Transverse colon (tissue), 4 donors: ENCODE data around the gene TOMM40. TPM values are rescaled to one million over a fixed set of nuclear protein-coding genes. Genes with fewer than 3 reads are reported as not detected.

Source experiments
- DNase-seq: peaks from one replicate; pipeline ENCODE4 v3.0.0-alpha.2; 2019
- H3K27ac ChIP-seq, 4 donors: fragments of 200-600 bp; sonication (generic); 2 replicates each; pipeline ENCODE4 v1.5.1; 2016 to 2018; ENCODE audit warnings: inconsistent platforms in 4 of 4
- H3K27me3 ChIP-seq: fragments of 200-600 bp; sonication (generic); 2 replicates; pipeline ENCODE4 v1.5.1; 2017; ENCODE audit warnings: inconsistent platforms
- H3K36me3 ChIP-seq, 4 donors: fragments of 200-600 bp; sonication (generic); 2 replicates each; pipeline ENCODE4 v1.5.1; 2017 to 2019; ENCODE audit warnings: inconsistent platforms in 4 of 4
- H3K4me1 ChIP-seq, 4 donors: fragments of 200-600 bp; sonication (generic); 2 replicates each; pipeline ENCODE4 v1.5.1; 2017 to 2020; ENCODE audit warnings: inconsistent platforms in 4 of 4
- H3K4me3 ChIP-seq, 4 donors: fragments of 200-600 bp; sonication (generic); 1 replicate in 1 of 4; 2 replicates in 3 of 4; pipeline versions ENCODE4 v1.5.1 to v1.6.1; 2017 to 2019; ENCODE audit warnings: inconsistent platforms in 4 of 4
- H3K9me3 ChIP-seq, 2 donors: fragments of 200-600 bp; sonication (generic); 2 replicates each; pipeline ENCODE4 v1.5.1; 2017 to 2019; ENCODE audit warnings: inconsistent platforms in 2 of 2
- EP300 ChIP-seq: sonication (generic); formaldehyde crosslinking; IDR thresholded peaks from one replicate; pipeline ENCODE4 v1.6.1; 2017; ENCODE audit warnings: antibody characterized with exemption, low read depth
- POLR2A ChIP-seq: fragments of 450-650 bp; IDR thresholded peaks from one replicate; pipeline ENCODE4 v1.6.1; 2016; ENCODE audit warnings: antibody characterized with exemption, mild to moderate bottlenecking, moderate library complexity
- POLR2AphosphoS5 ChIP-seq, 3 donors: sonication (generic); formaldehyde crosslinking; IDR thresholded peaks; one replicate each; pipeline ENCODE4 v1.6.1; 2016; ENCODE audit warnings: antibody characterized with exemption in 3 of 3
- WGBS, 2 donors: methylation state at CpG; one replicate each; pipeline ENCODE4 v1.1.5; 2018; ENCODE audit warnings: low coverage in 1 of 2; 5-methylcytosine and 5-hydroxymethylcytosine counted together
- in situ Hi-C, 4 donors: fragments of 200-750 bp; cut with MboI; loops; one replicate each; pipeline versions ENCODE4 v1.15.0 to v1.15.1; 2017; ENCODE audit warnings: low sequenced_read_pairs in 3 of 4, low pct_ligation_motif_present in 1 of 4, low pct_unique_long_range_greater_than_20kb in 1 of 4
- intact Hi-C: fragments of 100-400 bp; cut with DNase I; formaldehyde crosslinking; loops from one replicate; pipeline ENCODE4 v1.15.1; 2023; ENCODE audit warnings: low total_unique reads
- total RNA-seq, 4 donors: library from RNA; depleted of rRNA; stranded (reverse); fragments of >200 nt; gene quantifications; one replicate each; pipeline ENCODE4 v1.1.0, GENCODE V29; 2016
- TF ChIP-seq, protein P1 (sequence below), 5 experiments: fragments of 200-600 bp in 3 of 5; fragments of 450-650 bp in 2 of 5; sonication (generic) in 3 of 5; IDR thresholded peaks; 1 replicate in 2 of 5; 2 replicates in 3 of 5; pipeline ENCODE4 v1.5.1; 2016 to 2017; ENCODE audit warnings: antibody characterized with exemption in 5 of 5, inconsistent platforms in 3 of 5, mild to moderate bottlenecking in 2 of 5, moderate library complexity in 1 of 5

Gene TOMM40
- total RNA-seq, 4 donors from 2014 or later: 36.0 to 101 (median 53.8) TPM

DNA sequence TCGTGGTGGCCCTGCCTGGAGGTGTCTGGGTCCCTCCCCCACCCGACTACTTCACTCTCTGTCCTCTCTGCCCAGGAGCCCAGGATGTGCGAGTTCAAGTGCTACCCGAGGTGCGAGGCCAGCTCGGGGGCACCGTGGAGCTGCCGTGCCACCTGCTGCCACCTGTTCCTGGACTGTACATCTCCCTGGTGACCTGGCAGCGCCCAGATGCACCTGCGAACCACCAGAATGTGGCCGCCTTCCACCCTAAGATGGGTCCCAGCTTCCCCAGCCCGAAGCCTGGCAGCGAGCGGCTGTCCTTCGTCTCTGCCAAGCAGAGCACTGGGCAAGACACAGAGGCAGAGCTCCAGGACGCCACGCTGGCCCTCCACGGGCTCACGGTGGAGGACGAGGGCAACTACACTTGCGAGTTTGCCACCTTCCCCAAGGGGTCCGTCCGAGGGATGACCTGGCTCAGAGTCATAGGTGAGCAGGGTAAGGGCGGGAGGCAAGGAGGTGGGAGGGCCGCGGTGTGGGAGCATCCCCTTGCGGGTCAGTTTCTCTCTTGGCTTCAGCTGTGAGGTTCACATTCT is 25.8 kb upstream of the TOMM40 start:
- Histone ChIP-seq H3K9me3 (no peaks in the 10 kb centered on the region), H3K36me3 (peaks cover 0 to 19% (median 5%) of the 10 kb centered on the region in 4 donors), H3K4me3 (no peak overlapping the region), H3K4me1 (peaks cover 0 to 12% (median 2%) of the 10 kb centered on the region in 4 donors), H3K27ac (no peak overlapping the region), H3K27me3 (no peaks in the 10 kb centered on the region)
- DNase-seq: no peak
- WGBS, 2 donors: 88% methylated on average over 27 of the region's 27 CpGs; no CpG with 5 or more reads in 1 of the 2 donors
- in situ Hi-C loops: no loop called here
- TF ChIP-seq POLR2AphosphoS5 (IDR thresholded peaks at IDR 0.05) (no peak), POLR2A (no peak), EP300 (no peak)
- TF ChIP-seq, protein P1, sequence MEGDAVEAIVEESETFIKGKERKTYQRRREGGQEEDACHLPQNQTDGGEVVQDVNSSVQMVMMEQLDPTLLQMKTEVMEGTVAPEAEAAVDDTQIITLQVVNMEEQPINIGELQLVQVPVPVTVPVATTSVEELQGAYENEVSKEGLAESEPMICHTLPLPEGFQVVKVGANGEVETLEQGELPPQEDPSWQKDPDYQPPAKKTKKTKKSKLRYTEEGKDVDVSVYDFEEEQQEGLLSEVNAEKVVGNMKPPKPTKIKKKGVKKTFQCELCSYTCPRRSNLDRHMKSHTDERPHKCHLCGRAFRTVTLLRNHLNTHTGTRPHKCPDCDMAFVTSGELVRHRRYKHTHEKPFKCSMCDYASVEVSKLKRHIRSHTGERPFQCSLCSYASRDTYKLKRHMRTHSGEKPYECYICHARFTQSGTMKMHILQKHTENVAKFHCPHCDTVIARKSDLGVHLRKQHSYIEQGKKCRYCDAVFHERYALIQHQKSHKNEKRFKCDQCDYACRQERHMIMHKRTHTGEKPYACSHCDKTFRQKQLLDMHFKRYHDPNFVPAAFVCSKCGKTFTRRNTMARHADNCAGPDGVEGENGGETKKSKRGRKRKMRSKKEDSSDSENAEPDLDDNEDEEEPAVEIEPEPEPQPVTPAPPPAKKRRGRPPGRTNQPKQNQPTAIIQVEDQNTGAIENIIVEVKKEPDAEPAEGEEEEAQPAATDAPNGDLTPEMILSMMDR (IDR thresholded peaks at IDR 0.05): no peak
- intact Hi-C loops: no loop called here

DNA sequence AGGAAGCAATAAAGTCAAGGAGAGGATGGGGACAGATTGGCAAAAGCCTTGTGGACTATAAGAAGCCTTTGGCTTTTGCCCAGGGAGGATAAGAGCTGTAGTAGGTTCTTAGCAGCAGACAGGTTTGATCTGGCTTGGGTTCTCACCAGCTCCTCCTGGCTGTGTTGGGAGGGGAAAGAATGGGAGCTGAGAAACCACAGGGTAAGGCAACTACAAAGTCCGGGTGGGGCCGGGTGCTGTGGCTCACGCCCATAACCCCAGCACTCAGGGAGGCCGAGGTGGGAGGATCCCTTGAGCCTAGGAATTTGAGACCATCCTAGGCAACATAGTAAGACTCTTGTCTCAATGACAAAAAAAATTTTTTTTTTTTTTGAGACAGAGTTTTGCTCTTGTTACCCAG is 24.4 kb upstream of the TOMM40 start:
- Histone ChIP-seq H3K4me3 (no peak overlapping the region), H3K27ac (no peak overlapping the region), H3K9me3 (no peaks in the 10 kb centered on the region), H3K27me3 (no peaks in the 10 kb centered on the region), H3K36me3 (peaks cover 0 to 11% (median 4%) of the 10 kb centered on the region in 4 donors), H3K4me1 (peaks cover 0 to 12% (median 2%) of the 10 kb centered on the region in 4 donors)
- no peak for DNase-seq
- intact Hi-C loops: no loop called here
- TF ChIP-seq, protein P1 (IDR thresholded peaks at IDR 0.05): no peak
- TF ChIP-seq EP300: no peak
- TF ChIP-seq POLR2A: no peak
- TF ChIP-seq POLR2AphosphoS5 (IDR thresholded peaks at IDR 0.05): no peak
- in situ Hi-C loops: no loop called here
- WGBS, 2 donors: 17 to 53% methylated on average over 1 to 4 of the region's 4 CpGs

DNA sequence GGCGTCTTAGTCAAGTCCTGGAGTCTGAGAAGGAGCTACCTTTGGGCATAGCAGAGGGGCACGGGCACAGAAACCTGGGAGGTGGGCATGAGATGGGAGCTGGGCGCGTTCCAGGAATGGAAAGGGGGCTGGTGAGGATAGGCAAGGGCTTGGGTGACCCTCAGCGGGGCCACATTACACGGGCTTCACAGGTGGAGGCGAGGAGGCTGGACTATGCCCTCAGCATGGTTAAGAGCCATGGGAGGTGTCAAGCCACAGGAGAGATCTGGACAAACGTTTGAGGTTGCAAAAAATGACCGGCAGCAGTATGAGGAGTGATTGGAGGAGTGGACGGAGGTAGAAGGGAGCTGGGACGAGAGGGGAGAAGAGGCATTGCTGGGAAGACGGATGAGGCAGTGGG is 23.5 kb upstream of the TOMM40 start:
- WGBS, 2 donors: 87 to 88% methylated on average over 5 to 12 of the region's 12 CpGs
- H3K9me3 ChIP-seq: no peaks in the 10 kb centered on the region
- in situ Hi-C loops: no loop called here
- H3K4me3 ChIP-seq: no peak overlapping the region
- TF ChIP-seq, protein P1 (IDR thresholded peaks at IDR 0.05): no peak
- TF ChIP-seq EP300 (no peak), POLR2AphosphoS5 (IDR thresholded peaks at IDR 0.05) (no peak), POLR2A (no peak)
- H3K36me3 ChIP-seq: peaks cover 0 to 17% (median 4%) of the 10 kb centered on the region in 4 donors
- no peak for DNase-seq
- peak overlapping the region in 1 of 4 donors; percentile 64 for H3K27ac ChIP-seq
- no peaks in the 10 kb centered on the region for H3K27me3 ChIP-seq
- peaks cover 0 to 12% (median 2%) of the 10 kb centered on the region in 4 donors for H3K4me1 ChIP-seq
- intact Hi-C loops: no loop called here

DNA sequence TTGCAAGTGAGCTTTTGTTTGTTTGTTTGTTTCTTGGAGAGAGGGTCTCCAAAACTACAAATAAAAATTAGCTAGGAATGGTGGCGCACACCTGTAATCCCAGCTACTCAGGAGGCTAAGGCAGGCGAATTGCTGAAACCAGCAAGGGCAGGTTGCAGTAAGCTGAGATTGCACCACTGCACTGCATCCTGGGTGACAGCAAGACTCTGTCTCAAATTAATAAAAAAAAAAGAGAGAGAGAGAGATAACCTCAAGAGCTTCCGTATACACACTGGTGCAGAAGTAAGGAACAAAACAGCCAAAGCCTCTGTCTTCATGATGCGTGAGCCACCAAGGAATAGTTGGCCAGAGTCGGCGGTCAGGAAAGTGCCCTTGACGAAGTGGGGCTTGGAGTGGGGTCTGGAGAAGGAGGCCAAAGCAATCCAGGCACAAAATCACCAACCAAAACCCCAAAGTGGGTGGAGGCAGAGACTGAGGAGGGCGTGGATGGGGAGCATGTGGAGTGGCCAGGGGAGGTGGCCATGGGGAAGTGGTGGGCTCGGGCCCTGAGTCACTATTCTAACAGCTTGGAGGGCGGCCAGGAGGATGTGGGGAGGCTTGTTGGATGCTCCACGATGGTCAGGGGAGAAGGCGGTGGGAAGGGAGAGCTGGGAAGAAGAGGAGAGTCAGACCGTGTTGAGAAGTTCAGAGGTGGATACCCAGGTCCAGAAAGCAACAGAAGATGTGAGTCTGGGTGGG is 21.2 kb upstream of the TOMM40 start:
- peaks cover 0 to 24% (median 9%) of the 10 kb centered on the region in 4 donors for H3K36me3 ChIP-seq
- H3K4me3 ChIP-seq: no peak overlapping the region
- no peaks in the 10 kb centered on the region for H3K27me3 ChIP-seq
- no peaks in the 10 kb centered on the region for H3K9me3 ChIP-seq
- TF ChIP-seq EP300 (no peak), POLR2AphosphoS5 (IDR thresholded peaks at IDR 0.05) (no peak), POLR2A (no peak)
- TF ChIP-seq, protein P1 (IDR thresholded peaks at IDR 0.05): no peak
- intact Hi-C loops: no loop called here
- in situ Hi-C loops: no loop called here
- DNase-seq: peak; percentile 62
- H3K27ac ChIP-seq: peak overlapping the region; percentile 25 to 64 (median 46)
- 69 to 70% methylated on average over 13 of the region's 13 CpGs for WGBS, 2 donors
- peaks cover 0 to 15% (median 2%) of the 10 kb centered on the region in 4 donors for H3K4me1 ChIP-seq
